OCI-LY7 (cell line): ENCODE results near the gene SCTR. TPM values are rescaled to one million over a fixed set of nuclear protein-coding genes. Genes with fewer than 3 reads are reported as not detected.

ENCODE experiments used
- BruUV-seq: library from RNA; stranded (reverse); fragments of 400-500 nt; replicated peaks from 2 replicates; lab custom pipeline; 2021; lab: Mats Ljungman, UMichigan
- CTCF ChIA-PET: fragments of 300-600 bp; sonication (Branson Sonifier 250); formaldehyde crosslinking; loops from one replicate; lab custom pipeline; 2022; ENCODE audit warnings: antibody characterized with exemption; ENCODE audit not compliant: unreplicated experiment; lab: Charles Lee
- POLR2A ChIA-PET: fragments of 300-600 bp; sonication (Branson Sonifier 250); formaldehyde crosslinking; loops from one replicate; lab custom pipeline; 2022; ENCODE audit warnings: antibody characterized with exemption; lab: Charles Lee
- DNase-seq: peaks from one replicate; pipeline ENCODE4 v3.0.0-alpha.2; 2015; ENCODE audit warnings: low spot score
- H2AFZ ChIP-seq: fragments of 200-600 bp; sonication (generic), shearing (Covaris generic); 2 replicates; pipeline ENCODE4 v1.6.1; 2014; ENCODE audit warnings: mild to moderate bottlenecking, antibody characterized with exemption, low read length, moderate library complexity
- H3K27ac ChIP-seq: fragments of 200-600 bp; sonication (generic); 2 replicates; pipeline ENCODE4 v1.5.1; 2014; ENCODE audit warnings: mixed run types, low read depth, mild to moderate bottlenecking, moderate library complexity, low read length, inconsistent platforms; ENCODE audit not compliant: poor library complexity, severe bottlenecking
- H3K36me3 ChIP-seq: fragments of 200-600 bp; sonication (generic); 2 replicates; pipeline ENCODE4 v1.6.1; 2014; ENCODE audit warnings: mild to moderate bottlenecking, antibody characterized with exemption, low read length, moderate library complexity, mixed read lengths; ENCODE audit not compliant: insufficient read depth
- H3K4me1 ChIP-seq: fragments of 200-600 bp; sonication (generic); 2 replicates; pipeline ENCODE4 v1.5.1; 2014; ENCODE audit warnings: mild to moderate bottlenecking, low read length; ENCODE audit not compliant: insufficient read depth, poor library complexity, severe bottlenecking
- H3K4me2 ChIP-seq: fragments of 200-600 bp; sonication (generic); 2 replicates; pipeline ENCODE4 v1.6.1; 2014; ENCODE audit warnings: mild to moderate bottlenecking, low read length
- H3K4me3 ChIP-seq: fragments of 200-600 bp; sonication (generic); 2 replicates; pipeline ENCODE4 v1.5.1; 2014; ENCODE audit warnings: mild to moderate bottlenecking, low read depth, low read length; ENCODE audit not compliant: poor library complexity, severe bottlenecking
- H3K79me2 ChIP-seq: fragments of 200-600 bp; sonication (generic); 2 replicates; pipeline ENCODE4 v1.6.1; 2016; ENCODE audit warnings: low read depth, mild to moderate bottlenecking, low read length, moderate library complexity, mixed read lengths; ENCODE audit not compliant: insufficient read depth
- H3K9me2 ChIP-seq: fragments of 200-600 bp; sonication (generic); 2 replicates; pipeline ENCODE4 v1.6.1; 2016; ENCODE audit warnings: mild to moderate bottlenecking, low read length, mixed read lengths; ENCODE audit not compliant: insufficient read depth
- H3K9me3 ChIP-seq: fragments of 200-600 bp; sonication (generic); 2 replicates; pipeline ENCODE4 v1.6.1; 2014; ENCODE audit warnings: mild to moderate bottlenecking, mixed run types, low read length, mixed read lengths
- H4K20me1 ChIP-seq: fragments of 200-600 bp; sonication (generic); 2 replicates; pipeline ENCODE4 v1.6.1; 2014; ENCODE audit warnings: mild to moderate bottlenecking, antibody characterized with exemption, low read length, moderate library complexity, mixed read lengths; ENCODE audit not compliant: insufficient read depth
- EZH2phosphoT487 ChIP-seq: fragments of 200-600 bp; sonication (generic); IDR thresholded peaks from 2 replicates; pipeline ENCODE4 v1.6.1; 2018; ENCODE audit warnings: low read depth, borderline replicate concordance, mild to moderate bottlenecking, mixed run types, antibody characterized with exemption, low read length, moderate library complexity, mixed read lengths
- intact Hi-C: fragments of 100-400 bp; cut with micrococcal nuclease; formaldehyde crosslinking; loops from one replicate; pipeline ENCODE4 v1.10.0; 2022; ENCODE audit not compliant: unreplicated experiment
- total RNA-seq, 2 experiments: library from RNA; depleted of rRNA in 1 of 2; stranded (reverse); fragments of >200 nt in 1 of 2; shearing (Covaris generic) in 1 of 2; gene quantifications; 2 replicates each; pipeline ENCODE4 v1.2.3, GENCODE V29; 2014 to 2022
- TF ChIP-seq, protein P1 (sequence below): fragments of 200-600 bp; sonication (generic); conservative IDR thresholded peaks from 2 replicates; pipeline ENCODE4 v1.5.1; 2014; ENCODE audit warnings: mild to moderate bottlenecking, antibody characterized with exemption, low read length, moderate library complexity, mixed read lengths

The SCTR gene
- total RNA-seq, 2 experiments from 2014 or later, result not detected

DNA sequence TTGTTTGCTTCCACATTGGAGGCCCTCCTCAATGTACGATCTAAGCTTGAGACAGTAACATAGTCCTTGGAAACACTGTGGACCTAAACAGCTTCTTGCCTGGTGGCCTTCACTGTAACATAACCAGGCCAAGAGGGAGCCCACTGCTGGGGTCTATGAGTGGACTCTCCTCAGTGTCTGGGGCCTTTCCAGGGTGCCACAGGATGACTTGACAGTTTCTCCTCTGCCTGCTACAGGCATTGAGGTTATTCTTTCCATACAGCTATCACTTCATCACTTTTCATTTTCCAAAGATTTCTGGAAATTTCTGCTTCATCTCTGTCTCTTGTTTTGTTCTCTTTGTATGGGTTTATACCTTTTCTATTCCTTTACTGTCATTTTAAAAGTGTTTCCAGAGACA lies 11.3 kb downstream of the SCTR start:
- ChIA-PET CTCF (no interaction called here), POLR2A (no interaction called here)
- Histone ChIP-seq H3K9me3 (no peaks in the 10 kb centered on the region), H3K36me3 (no peaks in the 10 kb centered on the region), H3K4me3 (no peak overlapping the region), H2AFZ (no peak overlapping the region), H4K20me1 (no peaks in the 10 kb centered on the region), H3K4me2 (no peak overlapping the region), H3K27ac (no peak overlapping the region), H3K79me2 (no peaks in the 10 kb centered on the region), H3K4me1 (no peaks in the 10 kb centered on the region), H3K9me2 (no peaks in the 10 kb centered on the region)
- intact Hi-C loops, result no loop called here
- no peak for DNase-seq
- TF ChIP-seq, protein P1, sequence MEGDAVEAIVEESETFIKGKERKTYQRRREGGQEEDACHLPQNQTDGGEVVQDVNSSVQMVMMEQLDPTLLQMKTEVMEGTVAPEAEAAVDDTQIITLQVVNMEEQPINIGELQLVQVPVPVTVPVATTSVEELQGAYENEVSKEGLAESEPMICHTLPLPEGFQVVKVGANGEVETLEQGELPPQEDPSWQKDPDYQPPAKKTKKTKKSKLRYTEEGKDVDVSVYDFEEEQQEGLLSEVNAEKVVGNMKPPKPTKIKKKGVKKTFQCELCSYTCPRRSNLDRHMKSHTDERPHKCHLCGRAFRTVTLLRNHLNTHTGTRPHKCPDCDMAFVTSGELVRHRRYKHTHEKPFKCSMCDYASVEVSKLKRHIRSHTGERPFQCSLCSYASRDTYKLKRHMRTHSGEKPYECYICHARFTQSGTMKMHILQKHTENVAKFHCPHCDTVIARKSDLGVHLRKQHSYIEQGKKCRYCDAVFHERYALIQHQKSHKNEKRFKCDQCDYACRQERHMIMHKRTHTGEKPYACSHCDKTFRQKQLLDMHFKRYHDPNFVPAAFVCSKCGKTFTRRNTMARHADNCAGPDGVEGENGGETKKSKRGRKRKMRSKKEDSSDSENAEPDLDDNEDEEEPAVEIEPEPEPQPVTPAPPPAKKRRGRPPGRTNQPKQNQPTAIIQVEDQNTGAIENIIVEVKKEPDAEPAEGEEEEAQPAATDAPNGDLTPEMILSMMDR, result no peak
- no peak for TF ChIP-seq EZH2phosphoT487
- BruUV-seq, result no TSS peak

DNA sequence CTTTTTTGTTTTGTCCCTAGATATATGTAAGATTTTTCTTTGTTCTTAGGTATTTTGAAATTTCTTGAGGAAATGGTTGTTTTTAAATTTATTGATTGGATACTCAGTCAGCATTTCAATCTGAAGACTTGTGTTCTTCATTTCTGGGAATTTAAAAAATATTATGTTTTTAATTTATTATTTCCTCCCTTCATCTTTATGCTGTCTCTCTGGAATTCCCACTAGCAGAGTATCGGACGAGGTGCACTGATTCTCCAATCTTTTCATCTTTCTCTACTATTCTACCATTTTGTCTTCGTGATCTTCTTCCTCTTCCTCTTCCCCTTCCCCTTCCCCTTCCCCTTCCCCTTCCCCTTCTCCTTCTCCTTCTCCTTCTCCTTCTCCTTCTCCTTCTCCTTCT lies 12.3 kb downstream of the SCTR start:
- H3K27ac ChIP-seq, result no peak overlapping the region
- no peak overlapping the region for H2AFZ ChIP-seq
- BruUV-seq, result no TSS peak
- no peaks in the 10 kb centered on the region for H4K20me1 ChIP-seq
- no peaks in the 10 kb centered on the region for H3K9me2 ChIP-seq
- H3K4me1 ChIP-seq, result no peaks in the 10 kb centered on the region
- CTCF ChIA-PET, result no interaction called here
- DNase-seq, result no peak
- H3K4me3 ChIP-seq, result no peak overlapping the region
- no peaks in the 10 kb centered on the region for H3K9me3 ChIP-seq
- POLR2A ChIA-PET, result no interaction called here
- H3K4me2 ChIP-seq, result no peak overlapping the region
- TF ChIP-seq, protein P1, result no peak
- TF ChIP-seq EZH2phosphoT487, result no peak
- H3K36me3 ChIP-seq, result no peaks in the 10 kb centered on the region
- intact Hi-C loops, result no loop called here
- H3K79me2 ChIP-seq, result no peaks in the 10 kb centered on the region

DNA sequence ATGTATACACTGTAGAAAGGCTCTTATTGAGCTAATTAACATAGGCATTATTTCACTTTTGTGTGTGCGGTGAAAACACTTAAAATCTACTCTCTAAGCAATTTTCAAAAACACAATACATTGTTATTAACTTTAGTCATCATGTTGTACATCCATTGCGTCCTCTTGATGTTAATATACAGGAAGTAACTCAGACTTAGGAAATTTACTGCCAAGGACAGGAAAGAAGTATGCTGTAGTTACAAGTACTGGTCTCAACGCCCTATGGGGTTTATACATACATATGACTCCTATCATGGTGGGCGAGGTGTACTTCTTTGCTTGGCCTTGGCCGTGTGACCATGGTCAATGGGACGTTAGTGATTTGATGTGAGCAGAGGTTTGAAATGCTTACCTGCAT lies 15.5 kb downstream of the SCTR start:
- POLR2A ChIA-PET, result interaction anchor here (0.6 to 0.7 kb wide), 3 partner anchors 77 to 433 kb away, joined by 3 to 4 read pairs (median 3); no protein-coding TSS in a partner anchor

More for the DNA sequence above, 15.5 kb downstream of the SCTR start:
- no peaks in the 10 kb centered on the region for H3K9me2 ChIP-seq
- no peaks in the 10 kb centered on the region for H3K4me1 ChIP-seq
- no peak overlapping the region for H3K4me2 ChIP-seq
- H3K36me3 ChIP-seq, result no peaks in the 10 kb centered on the region
- H2AFZ ChIP-seq, result no peak overlapping the region
- no peaks in the 10 kb centered on the region for H3K79me2 ChIP-seq
- no peak overlapping the region for H3K4me3 ChIP-seq
- intact Hi-C loops, result no loop called here
- no peaks in the 10 kb centered on the region for H3K9me3 ChIP-seq
- DNase-seq, result no peak
- no peaks in the 10 kb centered on the region for H4K20me1 ChIP-seq
- CTCF ChIA-PET, result no interaction called here
- no TSS peak for BruUV-seq
- TF ChIP-seq, protein P1, result no peak
- no peak for TF ChIP-seq EZH2phosphoT487
- no peak overlapping the region for H3K27ac ChIP-seq
